Osteoblast (primary cell): ENCODE results near the gene ATXN7. TPM values are rescaled to one million over a fixed set of nuclear protein-coding genes. Genes with fewer than 3 reads are reported as not detected.

ENCODE experiments used
- DNase-seq: peaks from one replicate; pipeline ENCODE4 v3.0.0; 2011; ENCODE audit warnings: low spot score, mixed read lengths; ENCODE audit not compliant: insufficient read length; ENCODE audit errors: missing footprints
- H2AFZ ChIP-seq: 2 replicates; pipeline ENCODE4 v1.6.0; 2011; ENCODE audit warnings: mild to moderate bottlenecking, low read length
- H3K27ac ChIP-seq: 2 replicates; pipeline ENCODE4 v1.5.1; 2011; ENCODE audit warnings: mild to moderate bottlenecking, low read depth, low read length, moderate library complexity
- H3K27me3 ChIP-seq: 2 replicates; pipeline ENCODE4 v1.6.0; 2012; ENCODE audit warnings: mild to moderate bottlenecking, control low read depth, inconsistent platforms, low read length, moderate library complexity; ENCODE audit not compliant: insufficient read depth
- H3K36me3 ChIP-seq: 2 replicates; pipeline ENCODE4 v1.5.1; 2011; ENCODE audit warnings: mild to moderate bottlenecking, low read length, control low read depth, moderate library complexity; ENCODE audit not compliant: insufficient read depth
- H3K4me1 ChIP-seq: 2 replicates; pipeline ENCODE4 v1.5.1; 2011; ENCODE audit warnings: mild to moderate bottlenecking, low read length, control low read depth, moderate library complexity; ENCODE audit not compliant: insufficient read depth
- H3K4me2 ChIP-seq: 2 replicates; pipeline ENCODE4 v1.6.0; 2011; ENCODE audit warnings: mild to moderate bottlenecking, low read length; ENCODE audit not compliant: insufficient read depth
- H3K4me3 ChIP-seq: fragments of 200-600 bp; sonication (generic); 3 replicates; pipeline ENCODE4 v1.5.1; 2012; ENCODE audit warnings: mild to moderate bottlenecking, low read length, inconsistent platforms; ENCODE audit not compliant: insufficient read depth
- H3K79me2 ChIP-seq: 2 replicates; pipeline ENCODE4 v1.6.0; 2012; ENCODE audit warnings: mild to moderate bottlenecking, low read length, control low read depth, inconsistent platforms; ENCODE audit not compliant: insufficient read depth
- H3K9me3 ChIP-seq: 2 replicates; pipeline ENCODE4 v1.5.1; 2011; ENCODE audit warnings: low read depth, low read length, control low read depth
- H4K20me1 ChIP-seq: 2 replicates; pipeline ENCODE4 v1.6.0; 2012; ENCODE audit warnings: mild to moderate bottlenecking, low read length, control low read depth; ENCODE audit not compliant: insufficient read depth
- CTCF ChIP-seq: IDR thresholded peaks from 2 replicates; pipeline ENCODE4 v1.5.1; 2011; ENCODE audit warnings: mild to moderate bottlenecking, low read depth, low read length, moderate library complexity; ENCODE audit errors: extremely low read depth
- total RNA-seq: library from RNA; depleted of rRNA; stranded (reverse); fragments of >200 nt; gene quantifications from 2 replicates; pipeline ENCODE4 v1.2.3, GENCODE V29; 2012

The ATXN7 gene
- total RNA-seq, 1 donor, result 17.0 TPM

DNA sequence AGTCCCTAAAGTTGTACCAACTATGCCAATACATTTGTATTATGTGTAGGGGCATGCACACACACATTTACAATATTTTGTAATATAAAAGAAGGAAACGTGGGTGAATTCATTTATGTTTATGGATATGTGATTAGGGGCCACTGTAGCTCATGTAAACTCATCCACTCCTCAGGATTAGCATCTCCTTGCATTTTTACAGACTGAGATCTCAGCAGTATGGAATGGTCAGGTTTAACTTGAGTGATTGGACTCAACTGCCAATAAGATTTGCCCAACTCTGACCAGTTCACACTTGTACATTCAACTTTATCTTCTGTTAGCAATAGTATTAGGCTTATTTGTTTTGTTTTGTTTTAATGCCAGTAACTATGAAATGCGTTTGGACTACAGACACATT, 123.2 kb downstream of the ATXN7 start:
- Histone ChIP-seq H3K4me2 (no peak overlapping the region), H3K4me1 (no peaks in the 10 kb centered on the region), H3K36me3 (peaks cover 90% of the 10 kb centered on the region), H3K4me3 (no peak overlapping the region), H3K27ac (no peak overlapping the region), H3K27me3 (no peaks in the 10 kb centered on the region), H3K79me2 (peaks cover 27% of the 10 kb centered on the region), H3K9me3 (no peaks in the 10 kb centered on the region), H2AFZ (no peak overlapping the region), H4K20me1 (peaks cover 4% of the 10 kb centered on the region)
- DNase-seq, result no peak
- TF ChIP-seq CTCF, result no peak

GRCh38 chr3:63988943-63989342, 125.3 kb downstream of the ATXN7 start:
- H3K27me3 ChIP-seq, result no peaks in the 10 kb centered on the region

DNA sequence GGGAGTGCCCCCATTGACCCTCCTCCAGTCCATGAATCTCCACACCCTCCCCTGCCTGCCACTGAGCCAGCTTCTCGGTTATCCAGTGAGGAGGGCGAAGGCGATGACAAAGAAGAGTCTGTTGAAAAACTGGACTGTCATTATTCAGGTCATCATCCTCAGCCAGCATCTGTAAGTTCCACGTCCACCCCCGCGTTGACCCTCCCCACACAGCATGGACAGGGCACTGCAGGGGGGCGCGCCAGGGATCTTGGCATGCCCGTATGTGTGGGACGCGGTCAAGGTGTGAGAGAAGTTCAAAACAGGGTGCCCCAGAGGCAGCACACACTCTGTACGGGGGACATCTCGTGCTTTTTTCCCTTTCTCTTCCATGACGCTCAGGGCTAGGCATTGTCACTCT, 126.5 kb downstream of the ATXN7 start:
- H3K36me3 ChIP-seq, result peaks cover 87% of the 10 kb centered on the region

More at GRCh38 chr3:63988943-63989342, 125.3 kb downstream of the ATXN7 start:
- no peak for TF ChIP-seq CTCF
- Histone ChIP-seq H3K4me3 (no peak overlapping the region), H3K9me3 (no peaks in the 10 kb centered on the region), H3K27ac (no peak overlapping the region), H3K36me3 (peaks cover 88% of the 10 kb centered on the region), H3K4me2 (no peak overlapping the region), H2AFZ (no peak overlapping the region), H4K20me1 (peaks cover 4% of the 10 kb centered on the region), H3K4me1 (no peaks in the 10 kb centered on the region), H3K79me2 (peaks cover 24% of the 10 kb centered on the region)
- no peak for DNase-seq

GRCh38 chr3:63990733-63991132, 127.1 kb downstream of the ATXN7 start:
- Histone ChIP-seq H4K20me1 (peaks cover 4% of the 10 kb centered on the region), H2AFZ (no peak overlapping the region), H3K36me3 (peaks cover 87% of the 10 kb centered on the region), H3K4me1 (no peaks in the 10 kb centered on the region), H3K27me3 (no peaks in the 10 kb centered on the region), H3K4me2 (no peak overlapping the region), H3K4me3 (no peak overlapping the region), H3K9me3 (no peaks in the 10 kb centered on the region), H3K79me2 (peaks cover 13% of the 10 kb centered on the region), H3K27ac (no peak overlapping the region)
- TF ChIP-seq CTCF, result no peak
- no peak for DNase-seq

More for the DNA sequence above, 126.5 kb downstream of the ATXN7 start:
- Histone ChIP-seq H3K4me2 (no peak overlapping the region), H3K27ac (no peak overlapping the region), H3K9me3 (no peaks in the 10 kb centered on the region), H3K27me3 (no peaks in the 10 kb centered on the region), H4K20me1 (peaks cover 4% of the 10 kb centered on the region), H3K4me1 (no peaks in the 10 kb centered on the region), H2AFZ (no peak overlapping the region), H3K79me2 (peaks cover 18% of the 10 kb centered on the region), H3K4me3 (no peak overlapping the region)
- no peak for TF ChIP-seq CTCF
- no peak for DNase-seq
